K562 (cell line): ENCODE results near the gene ADIPOR2. TPM values are rescaled to one million over a fixed set of nuclear protein-coding genes. Genes with fewer than 3 reads are reported as not detected.

Experiments used
- ATAC-seq: fragments of 200-7000 bp; cut with Tn5 transposase; 3 replicates; pipeline ENCODE4 v1.9.1; 2020; ENCODE audit warnings: moderate library complexity
- BruUV-seq: library from RNA; stranded (reverse); fragments of 400-500 nt; replicated peaks from 2 replicates; lab custom pipeline; 2021; lab: Mats Ljungman, UMichigan
- CTCF ChIA-PET: fragments of 300-600 bp; formaldehyde crosslinking; extraction: SDS; loops from one replicate; lab custom pipeline; 2021; ENCODE audit warnings: low intra/inter-chr PET ratio; lab: Yijun Ruan, JAX
- POLR2A ChIA-PET: fragments of 300-600, 350-650 bp; sonication (Branson Sonifier 250); formaldehyde crosslinking; extraction: SDS; loops from one replicate; lab custom pipeline; 2021; ENCODE audit warnings: antibody characterized with exemption, inconsistent platforms; lab: Yijun Ruan, JAX
- DNase-seq, 4 experiments: peaks; one replicate each; pipeline versions ENCODE4 v3.0.0 to v3.0.0-alpha.2; 2011 to 2018; ENCODE audit warnings: low spot score in 3 of 4, mixed read lengths in 3 of 4; ENCODE audit errors: extremely low read depth in 1 of 4
- FAIRE-seq: peaks from 2 replicates; lab custom pipeline; 2011; peaks lifted over from hg19 to GRCh38; lab: Jason Lieb, UNC
- H2AFZ ChIP-seq: 2 replicates; pipeline ENCODE4 v1.6.0; 2011; ENCODE audit warnings: low read depth, low read length, control low read depth, inconsistent platforms
- H3K27ac ChIP-seq: fragments of 200-600 bp; 3 replicates; pipeline ENCODE4 v1.8.0; 2011; ENCODE audit warnings: low read depth, mild to moderate bottlenecking, control low read depth, inconsistent platforms, low read length, moderate library complexity, mixed read lengths; ENCODE audit errors: extremely low read depth
- H3K27me3 ChIP-seq, 2 experiments: fragments of 300-600 bp in 1 of 2; 2 replicates in 1 of 2; 3 replicates in 1 of 2; pipeline versions ENCODE4 v1.6.0 to v1.8.0; 2011; ENCODE audit warnings: inconsistent platforms in 2 of 2, low read length in 2 of 2, mild to moderate bottlenecking in 1 of 2, mixed read lengths in 1 of 2, moderate library complexity in 1 of 2; ENCODE audit not compliant: control insufficient read depth in 2 of 2, insufficient read depth in 2 of 2
- H3K36me3 ChIP-seq: fragments of 300-600 bp; 3 replicates; pipeline ENCODE4 v1.8.0; 2011; ENCODE audit warnings: mild to moderate bottlenecking, low read length, inconsistent platforms; ENCODE audit not compliant: control insufficient read depth, insufficient read depth
- H3K4me1 ChIP-seq, 2 experiments: fragments of 200-600 bp in 1 of 2; replicated peaks in 1 of 2; 2 replicates in 1 of 2; 3 replicates in 1 of 2; pipeline versions ENCODE4 v1.5.1 to v1.8.0; 2011; ENCODE audit warnings: inconsistent platforms in 2 of 2, low read length in 2 of 2, mild to moderate bottlenecking in 1 of 2, mixed read lengths in 1 of 2, moderate library complexity in 1 of 2; ENCODE audit not compliant: control insufficient read depth in 2 of 2, insufficient read depth in 2 of 2
- H3K4me2 ChIP-seq: 2 replicates; pipeline ENCODE4 v1.6.1; 2011; ENCODE audit warnings: low read length, control low read depth, inconsistent platforms, mixed read lengths; ENCODE audit not compliant: insufficient read depth
- H3K4me3 ChIP-seq: fragments of 200-600 bp; sonication (generic), shearing (Covaris generic); 2 replicates; pipeline ENCODE4 v1.5.1; 2016; ENCODE audit warnings: control low read depth, inconsistent platforms
- H3K79me2 ChIP-seq: fragments of 200-600 bp; 3 replicates; pipeline ENCODE4 v1.8.0; 2011; ENCODE audit warnings: low read length, inconsistent platforms; ENCODE audit not compliant: control insufficient read depth, insufficient read depth
- H3K9ac ChIP-seq, 2 experiments: 2 replicates each; pipeline versions ENCODE4 v1.6.0 to v1.6.1; 2011; ENCODE audit warnings: low read depth in 2 of 2, low read length in 2 of 2, control low read depth in 1 of 2, inconsistent platforms in 1 of 2, mild to moderate bottlenecking in 1 of 2, mixed read lengths in 1 of 2; ENCODE audit not compliant: insufficient read depth in 1 of 2
- H3K9me1 ChIP-seq: one replicate; pipeline ENCODE4 v1.6.0; 2011; ENCODE audit warnings: inconsistent platforms, mild to moderate bottlenecking, low read length, moderate library complexity; ENCODE audit not compliant: control insufficient read depth, insufficient read depth
- H3K9me3 ChIP-seq: replicated peaks from 2 replicates; pipeline ENCODE4 v1.5.1; 2011; ENCODE audit warnings: low read depth, low read length, inconsistent platforms; ENCODE audit not compliant: control insufficient read depth, insufficient read depth
- H4K20me1 ChIP-seq: replicated peaks from 2 replicates; pipeline ENCODE4 v1.6.1; 2011; ENCODE audit warnings: low read length, inconsistent platforms, mixed read lengths; ENCODE audit not compliant: control insufficient read depth, insufficient read depth
- HDAC6 ChIP-seq: IDR thresholded peaks from 2 replicates; pipeline ENCODE4 v1.6.1; 2012; ENCODE audit warnings: low read depth, mild to moderate bottlenecking, control low read depth, inconsistent platforms, low read length, moderate library complexity
- SIN3A ChIP-seq, 2 experiments: fragments of 150-350 bp in 1 of 2; IDR thresholded peaks; 2 replicates each; pipeline ENCODE4 v1.6.1; 2011 to 2016; ENCODE audit warnings: borderline replicate concordance in 2 of 2, low read depth in 2 of 2, low read length in 2 of 2, mild to moderate bottlenecking in 2 of 2, moderate library complexity in 2 of 2; ENCODE audit not compliant: control insufficient read depth in 1 of 2
- SOX6 ChIP-seq: fragments of 450-650 bp; IDR thresholded peaks from 2 replicates; pipeline ENCODE4 v1.6.1; 2014; ENCODE audit warnings: mild to moderate bottlenecking
- SRSF1 ChIP-seq: fragments of 200-400 bp; formaldehyde crosslinking; IDR thresholded peaks from 2 replicates; pipeline ENCODE4 v1.6.1; 2017; ENCODE audit warnings: mild to moderate bottlenecking, low read depth, low read length, moderate library complexity
- ZNF224 ChIP-seq: sonication (generic); formaldehyde crosslinking; IDR thresholded peaks from 2 replicates; pipeline ENCODE4 v1.8.0; 2022; ENCODE audit warnings: mild to moderate bottlenecking, missing genetic modification reagents
- ZNF3 ChIP-seq: fragments of 250-450 bp; sonication (Bioruptor Pico); IDR thresholded peaks from 2 replicates; pipeline ENCODE4 v1.5.0; 2021; ENCODE audit warnings: mild to moderate bottlenecking, moderate library complexity
- WGBS: fragments of 100-300 bp; shearing (Covaris generic); methylation state at CpG from one replicate; pipeline ENCODE4 v1.1.6; 2016; ENCODE audit warnings: low coverage, mixed read lengths; ENCODE audit not compliant: insufficient coverage; ENCODE audit errors: missing lambda C conversion rate; 5-methylcytosine and 5-hydroxymethylcytosine counted together
- in situ Hi-C: fragments of 300-500 bp; cut with MboI; formaldehyde crosslinking; loops from 4 replicates; pipeline ENCODE4 v1.15.0; 2018; ENCODE audit warnings: inconsistent platforms, mixed read lengths
- intact Hi-C: fragments of 100-400 bp; cut with micrococcal nuclease; formaldehyde crosslinking; loops from 2 replicates; pipeline ENCODE4 v1.14.2; 2022
- polyA plus RNA-seq, 8 experiments: library from polyadenylated mRNA; depleted of rRNA in 4 of 8; stranded (reverse) in 5 of 8; unstranded in 3 of 8; fragments of >200 nt; fragmentation: Nextera tagmentation in 2 of 8; fragmentation: Illumina TruSeq in 1 of 8; extraction: Ambion mirVana in 2 of 8; extraction: Trizol in 1 of 8; gene quantifications; 2 replicates each; pipeline versions ENCODE4 v1.2.1 to v1.2.3, GENCODE V29; 2011 to 2014; ENCODE audit warnings: inconsistent platforms in 1 of 8, missing spikeins in 1 of 8
- total RNA-seq, 7 experiments: library from RNA; depleted of rRNA in 6 of 7; stranded (reverse); fragments of >200 nt in 6 of 7; fragmentation: Illumina TruSeq in 2 of 7; extraction: Trizol in 2 of 7; gene quantifications; 2 replicates each; pipeline versions ENCODE4 v1.2.1 to v1.2.3, GENCODE V29; 2011 to 2021; ENCODE audit warnings: low replicate concordance in 1 of 7
- TF ChIP-seq, protein P1 (sequence below): fragments of 250-450 bp; sonication (Bioruptor Pico); IDR thresholded peaks from 2 replicates; pipeline ENCODE4 v1.5.0; 2022; ENCODE audit warnings: mild to moderate bottlenecking

ADIPOR2 gene
- total and polyA plus RNA-seq, 9 of the 15 experiments (the other 6 are each of a cell fraction or from before 2014, with no cell fraction given), result 10.9 to 63.5 (median 46.0) TPM

- in situ Hi-C loops (no loop called here), intact Hi-C loops (loop anchor here (10.0 kb wide), 1 partner anchor 104 kb away; the partner anchor contains the start of gene CACNA2D4)
- no peak overlapping the region for H3K4me3 ChIP-seq
- H3K27ac ChIP-seq, result no peak overlapping the region
- ChIA-PET POLR2A (interaction anchor here (0.7 kb wide), 1 partner anchor 121 kb away, joined by 4 read pairs; no protein-coding TSS in a partner anchor), CTCF (no interaction called here)
- H3K36me3 ChIP-seq, result no peaks in the 10 kb centered on the region
- H2AFZ ChIP-seq, result no peak overlapping the region
- no peak overlapping the region for H3K9ac ChIP-seq
- FAIRE-seq, result no peak
- no peaks in the 10 kb centered on the region for H3K9me1 ChIP-seq
- no peaks in the 10 kb centered on the region for H3K9me3 ChIP-seq
- no peaks in the 10 kb centered on the region for H4K20me1 ChIP-seq
- no peak overlapping the region for H3K4me2 ChIP-seq
- no peak for ATAC-seq
- no TSS peak for BruUV-seq
- H3K27me3 ChIP-seq, result peaks cover 3 to 25% of the 10 kb centered on the region in 2 experiments; a peak in 3 of 5 replicates
- WGBS, result 46% methylated on average over 5 of the region's 10 CpGs
- no peaks in the 10 kb centered on the region for H3K79me2 ChIP-seq
- peaks cover 27 to 32% of the 10 kb centered on the region in 2 experiments for H3K4me1 ChIP-seq
- DNase-seq, result no peak
- TF ChIP-seq ZNF224 (CRISPR knock-in tag) (no peak), SRSF1 (no peak), HDAC6 (no peak), ZNF3 (CRISPR knock-in tag) (no peak), SOX6 (no peak), SIN3A (IDR thresholded peaks at IDR 0.05; ENCODE audit: borderline replicate concordance in 2 of 2, control insufficient read depth in 1 of 2, low read depth in 2 of 2, low read length in 2 of 2) (no peak)
- TF ChIP-seq, protein P1, sequence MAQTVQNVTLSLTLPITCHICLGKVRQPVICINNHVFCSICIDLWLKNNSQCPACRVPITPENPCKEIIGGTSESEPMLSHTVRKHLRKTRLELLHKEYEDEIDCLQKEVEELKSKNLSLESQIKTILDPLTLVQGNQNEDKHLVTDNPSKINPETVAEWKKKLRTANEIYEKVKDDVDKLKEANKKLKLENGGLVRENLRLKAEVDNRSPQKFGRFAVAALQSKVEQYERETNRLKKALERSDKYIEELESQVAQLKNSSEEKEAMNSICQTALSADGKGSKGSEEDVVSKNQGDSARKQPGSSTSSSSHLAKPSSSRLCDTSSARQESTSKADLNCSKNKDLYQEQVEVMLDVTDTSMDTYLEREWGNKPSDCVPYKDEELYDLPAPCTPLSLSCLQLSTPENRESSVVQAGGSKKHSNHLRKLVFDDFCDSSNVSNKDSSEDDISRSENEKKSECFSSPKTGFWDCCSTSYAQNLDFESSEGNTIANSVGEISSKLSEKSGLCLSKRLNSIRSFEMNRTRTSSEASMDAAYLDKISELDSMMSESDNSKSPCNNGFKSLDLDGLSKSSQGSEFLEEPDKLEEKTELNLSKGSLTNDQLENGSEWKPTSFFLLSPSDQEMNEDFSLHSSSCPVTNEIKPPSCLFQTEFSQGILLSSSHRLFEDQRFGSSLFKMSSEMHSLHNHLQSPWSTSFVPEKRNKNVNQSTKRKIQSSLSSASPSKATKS (CRISPR knock-in tag), result no peak
These were observed 120.0 kb downstream of the ADIPOR2 start for GRCh38 chr12:1810931-1811280.
